AG09309 (cell line): ENCODE data around the gene PLEKHA5.

Experiments used
- DNase-seq: peaks from one replicate; pipeline ENCODE4 v3.0.0-alpha.2; 2010; ENCODE audit warnings: low read depth
- H3K4me3 ChIP-seq: 2 replicates; pipeline ENCODE4 v1.5.1; 2011; ENCODE audit warnings: mild to moderate bottlenecking, low read depth, low read length, moderate library complexity; ENCODE audit not compliant: control insufficient read depth
- CTCF ChIP-seq: IDR thresholded peaks from 2 replicates; pipeline ENCODE4 v1.5.1; 2011; ENCODE audit warnings: mild to moderate bottlenecking, low read depth, low read length, inconsistent platforms; ENCODE audit not compliant: insufficient read depth, control insufficient read depth; ENCODE audit errors: missing control alignments

Gene PLEKHA5

GRCh38 chr12:19171731-19172130, 42.2 kb downstream of the PLEKHA5 start:
- no peak for TF ChIP-seq CTCF
- H3K4me3 ChIP-seq = no peak overlapping the region
- DNase-seq = no peak

GRCh38 chr12:19177754-19178153, 48.2 kb downstream of the PLEKHA5 start:
- TF ChIP-seq CTCF = no peak
- no peak for DNase-seq
- no peak overlapping the region for H3K4me3 ChIP-seq

GRCh38 chr12:19179986-19180385, 50.5 kb downstream of the PLEKHA5 start:
- no peak for DNase-seq
- H3K4me3 ChIP-seq = no peak overlapping the region
- no peak for TF ChIP-seq CTCF

GRCh38 chr12:19181666-19182426, 52.3 kb downstream of the PLEKHA5 start:
- DNase-seq = no peak
- TF ChIP-seq CTCF = no peak
- no peak overlapping the region for H3K4me3 ChIP-seq

GRCh38 chr12:19183121-19183838, 53.7 kb downstream of the PLEKHA5 start:
- no peak overlapping the region for H3K4me3 ChIP-seq
- no peak for DNase-seq
- TF ChIP-seq CTCF = peak; percentile 43

GRCh38 chr12:19185262-19185929, 55.9 kb downstream of the PLEKHA5 start:
- DNase-seq = no peak
- TF ChIP-seq CTCF = no peak

More at GRCh38 chr12:19185262-19185929, 55.9 kb downstream of the PLEKHA5 start:
- no peak overlapping the region for H3K4me3 ChIP-seq
